ENCODE measurements around the gene THAP6.

THAP6 gene

GRCh38 chr4:75567725-75568124, 53.5 kb downstream of the THAP6 start:
- DNase-seq (ENCODE audit: low read depth, low spot score) = no peak

Data from astrocyte of the hippocampus (primary cell).